ENCODE measurements around the gene BPNT1. TPM values are rescaled to one million over a fixed set of nuclear protein-coding genes. Genes with fewer than 3 reads are reported as not detected.
A peak's percentile ranks its signal among the peaks of the same experiment; 100 is the strongest.
"Not testable (repeated sequence)": the region's sequence is repeated elsewhere in the genome, so short reads cannot be mapped to it uniquely, and the experiment has no call there.

BPNT1 gene
- total and polyA plus RNA-seq, 2 donors = 23.8 to 24.4 TPM

DNA sequence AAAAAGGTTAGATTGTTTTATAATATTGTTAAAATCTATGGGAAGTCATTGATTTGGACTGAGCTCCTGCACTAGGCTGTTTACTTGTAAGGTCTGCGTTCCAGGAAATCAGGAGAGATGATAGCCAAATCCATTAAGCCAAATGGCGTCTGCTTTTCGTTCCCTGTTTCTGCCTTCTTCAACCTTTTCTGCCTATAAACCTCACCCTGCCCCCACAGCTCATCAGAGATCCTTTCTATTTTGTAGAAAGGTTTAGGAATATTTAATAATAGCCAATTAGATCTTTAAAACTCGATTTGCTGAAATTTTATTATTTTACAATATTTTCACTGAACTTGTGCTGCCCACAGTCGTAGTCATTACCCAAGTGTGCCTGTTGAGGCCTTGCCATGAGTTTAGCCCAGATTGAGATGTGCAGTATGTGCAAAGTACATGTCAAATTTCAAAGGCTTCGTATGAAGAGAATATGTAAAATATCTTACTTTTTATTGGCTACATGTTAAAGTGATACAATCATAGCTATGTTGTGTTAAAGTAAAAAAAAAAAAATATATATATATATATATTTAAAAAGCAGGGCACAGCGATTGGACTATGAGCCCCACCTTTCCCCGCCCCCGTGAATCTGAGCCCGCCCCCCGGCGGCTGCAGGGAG lies 3.9 kb upstream of the BPNT1 start:
- Histone ChIP-seq H3K36me3 (ENCODE audit: control insufficient read depth in 2 of 2, insufficient read depth in 2 of 2, low read length in 1 of 2) (peaks cover 0 to 5% of the 10 kb centered on the region in 2 donors), H3K4me3 (ENCODE audit: low read length in 2 of 2) (peak overlapping the region in 1 of 2 donors; percentile 66), H3K27me3 (ENCODE audit: control insufficient read depth in 2 of 2, insufficient read depth in 1 of 2, low read length in 1 of 2) (no peaks in the 10 kb centered on the region), H3K9me3 (ENCODE audit: control insufficient read depth in 2 of 2, insufficient read depth in 1 of 2, low read length in 1 of 2) (no peaks in the 10 kb centered on the region), H3K4me1 (ENCODE audit: control insufficient read depth in 2 of 2, insufficient read depth in 2 of 2, low read length in 2 of 2) (peaks cover 9 to 15% of the 10 kb centered on the region in 2 donors), H3K27ac (ENCODE audit: low read depth in 1 of 2, low read length in 1 of 2) (no peak overlapping the region)
- no peak for DNase-seq (ENCODE audit: low read depth in 6 of 9, low spot score in 9 of 9)
- 43% methylated on average over 12 of the region's 12 CpGs for WGBS

DNA sequence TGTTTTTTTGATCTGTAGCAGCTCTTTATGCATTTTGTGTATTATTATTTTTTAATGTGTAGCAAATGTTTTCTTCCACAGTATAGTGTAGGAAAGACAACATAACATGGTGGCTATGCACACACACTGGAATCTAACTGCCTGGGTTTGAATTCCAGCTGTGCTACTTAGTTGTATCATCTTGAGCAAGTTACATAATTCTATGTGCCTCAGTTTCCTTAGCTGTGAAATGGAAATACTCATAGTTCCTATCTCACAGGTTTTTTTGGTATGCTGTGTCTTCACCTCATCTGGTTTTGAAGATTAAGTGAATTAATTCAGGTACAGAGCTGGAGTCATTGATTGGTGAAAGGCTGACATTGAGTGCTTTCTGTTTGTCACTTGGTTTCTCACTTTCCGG lies 3.1 kb upstream of the BPNT1 start:
- DNase-seq (ENCODE audit: low read depth in 6 of 9, low spot score in 9 of 9) = no peak
- 100% methylated on average over 1 of the region's 1 CpG for WGBS

DNA sequence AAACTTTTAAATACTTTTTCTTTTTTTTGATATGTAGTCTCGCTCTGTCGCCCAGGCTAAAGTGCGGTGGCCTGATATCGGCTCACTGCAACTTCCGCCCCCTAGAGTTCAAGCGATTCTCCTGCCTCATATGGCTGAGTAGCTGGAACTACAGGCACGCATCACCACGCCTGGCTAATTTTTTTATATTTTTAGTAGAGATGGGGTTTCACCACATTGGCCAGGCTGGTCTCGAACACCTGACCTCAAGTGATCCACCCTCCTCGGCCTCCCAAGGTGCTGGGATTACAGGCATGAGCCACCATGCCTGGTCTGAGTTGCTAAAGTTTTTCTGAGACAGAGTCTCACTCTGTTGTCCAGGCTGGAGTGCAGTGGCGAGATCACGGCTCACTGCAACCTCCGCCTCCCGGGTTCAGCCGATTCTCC lies 3.3 kb downstream of the BPNT1 start:
- H3K36me3 ChIP-seq (ENCODE audit: control insufficient read depth in 2 of 2, insufficient read depth in 2 of 2, low read length in 1 of 2); H3K4me3 ChIP-seq (ENCODE audit: low read length in 2 of 2); DNase-seq (ENCODE audit: low read depth in 6 of 9, low spot score in 9 of 9); H3K4me1 ChIP-seq (ENCODE audit: control insufficient read depth in 2 of 2, insufficient read depth in 2 of 2, low read length in 2 of 2); H3K27ac ChIP-seq (ENCODE audit: low read depth in 1 of 2, low read length in 1 of 2); H3K9me3 ChIP-seq (ENCODE audit: control insufficient read depth in 2 of 2, insufficient read depth in 1 of 2, low read length in 1 of 2); H3K27me3 ChIP-seq (ENCODE audit: control insufficient read depth in 2 of 2, insufficient read depth in 1 of 2, low read length in 1 of 2): not testable (repeated sequence)
- WGBS = 98% methylated on average over 15 of the region's 15 CpGs

More for the DNA sequence above, 3.1 kb upstream of the BPNT1 start:
- Histone ChIP-seq H3K27ac (ENCODE audit: low read depth in 1 of 2, low read length in 1 of 2) (no peak overlapping the region), H3K36me3 (ENCODE audit: control insufficient read depth in 2 of 2, insufficient read depth in 2 of 2, low read length in 1 of 2) (peaks cover 0 to 2% of the 10 kb centered on the region in 2 donors), H3K4me3 (ENCODE audit: low read length in 2 of 2) (no peak overlapping the region), H3K9me3 (ENCODE audit: control insufficient read depth in 2 of 2, insufficient read depth in 1 of 2, low read length in 1 of 2) (no peaks in the 10 kb centered on the region), H3K4me1 (ENCODE audit: control insufficient read depth in 2 of 2, insufficient read depth in 2 of 2, low read length in 2 of 2) (peaks cover 9 to 15% of the 10 kb centered on the region in 2 donors), H3K27me3 (ENCODE audit: control insufficient read depth in 2 of 2, insufficient read depth in 1 of 2, low read length in 1 of 2) (no peaks in the 10 kb centered on the region)

DNA sequence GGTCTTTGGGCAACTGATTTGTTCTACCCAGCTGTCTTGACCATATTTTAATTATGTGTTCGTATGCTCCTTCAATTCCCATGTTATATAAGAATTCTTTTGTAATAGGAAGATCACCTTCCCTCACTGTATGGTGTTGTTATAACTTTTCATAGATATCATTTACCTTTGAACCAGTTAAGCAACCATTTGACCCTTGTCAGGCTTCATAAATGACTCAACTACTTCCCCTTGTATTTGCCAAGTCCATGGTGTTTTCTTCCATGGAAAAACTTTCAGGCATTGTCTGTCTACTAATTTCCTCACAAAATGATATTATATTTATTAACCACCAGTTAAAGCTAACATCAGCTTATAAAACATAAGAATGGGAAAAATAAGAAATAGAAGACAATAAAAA lies 5.1 kb downstream of the BPNT1 start:
- DNase-seq (ENCODE audit: low read depth in 6 of 9, low spot score in 9 of 9) = no peak
- H3K9me3 ChIP-seq (ENCODE audit: control insufficient read depth in 2 of 2, insufficient read depth in 1 of 2, low read length in 1 of 2) = no peaks in the 10 kb centered on the region
- H3K27me3 ChIP-seq (ENCODE audit: control insufficient read depth in 2 of 2, insufficient read depth in 1 of 2, low read length in 1 of 2) = no peaks in the 10 kb centered on the region
- 96% methylated on average over 1 of the region's 1 CpG for WGBS
- H3K36me3 ChIP-seq (ENCODE audit: control insufficient read depth in 2 of 2, insufficient read depth in 2 of 2, low read length in 1 of 2) = no peaks in the 10 kb centered on the region
- no peak overlapping the region for H3K27ac ChIP-seq (ENCODE audit: low read depth in 1 of 2, low read length in 1 of 2)
- H3K4me1 ChIP-seq (ENCODE audit: control insufficient read depth in 2 of 2, insufficient read depth in 2 of 2, low read length in 2 of 2) = no peaks in the 10 kb centered on the region
- no peak overlapping the region for H3K4me3 ChIP-seq (ENCODE audit: low read length in 2 of 2)

DNA sequence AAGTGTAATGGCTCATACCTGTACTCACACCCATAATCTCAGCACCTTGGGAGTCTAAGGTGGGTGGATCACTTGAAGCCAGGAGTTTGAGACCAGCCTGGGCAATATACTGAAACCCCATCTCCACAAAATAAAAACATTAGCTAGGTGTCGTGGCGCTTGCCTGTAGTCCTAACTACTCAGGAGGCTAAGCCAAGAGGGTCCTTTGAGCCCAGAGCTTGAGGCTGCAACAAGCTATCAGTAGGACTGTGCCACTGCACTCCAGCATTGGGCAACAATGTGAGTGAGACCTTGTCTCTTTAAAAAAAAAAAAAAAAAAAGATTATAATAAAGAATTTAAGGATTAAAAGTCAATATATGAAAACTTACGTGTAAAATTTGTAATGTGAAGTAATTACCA lies 11.7 kb downstream of the BPNT1 start:
- no peaks in the 10 kb centered on the region for H3K9me3 ChIP-seq (ENCODE audit: control insufficient read depth in 2 of 2, insufficient read depth in 1 of 2, low read length in 1 of 2)
- H3K36me3 ChIP-seq (ENCODE audit: control insufficient read depth in 2 of 2, insufficient read depth in 2 of 2, low read length in 1 of 2) = peaks cover 0 to 12% of the 10 kb centered on the region in 2 donors
- 98% methylated on average over 3 of the region's 3 CpGs for WGBS
- no peaks in the 10 kb centered on the region for H3K4me1 ChIP-seq (ENCODE audit: control insufficient read depth in 2 of 2, insufficient read depth in 2 of 2, low read length in 2 of 2)
- DNase-seq (ENCODE audit: low read depth in 6 of 9, low spot score in 9 of 9) = no peak
- H3K27me3 ChIP-seq (ENCODE audit: control insufficient read depth in 2 of 2, insufficient read depth in 1 of 2, low read length in 1 of 2) = no peaks in the 10 kb centered on the region
- no peak overlapping the region for H3K27ac ChIP-seq (ENCODE audit: low read depth in 1 of 2, low read length in 1 of 2)
- no peak overlapping the region for H3K4me3 ChIP-seq (ENCODE audit: low read length in 2 of 2)

DNA sequence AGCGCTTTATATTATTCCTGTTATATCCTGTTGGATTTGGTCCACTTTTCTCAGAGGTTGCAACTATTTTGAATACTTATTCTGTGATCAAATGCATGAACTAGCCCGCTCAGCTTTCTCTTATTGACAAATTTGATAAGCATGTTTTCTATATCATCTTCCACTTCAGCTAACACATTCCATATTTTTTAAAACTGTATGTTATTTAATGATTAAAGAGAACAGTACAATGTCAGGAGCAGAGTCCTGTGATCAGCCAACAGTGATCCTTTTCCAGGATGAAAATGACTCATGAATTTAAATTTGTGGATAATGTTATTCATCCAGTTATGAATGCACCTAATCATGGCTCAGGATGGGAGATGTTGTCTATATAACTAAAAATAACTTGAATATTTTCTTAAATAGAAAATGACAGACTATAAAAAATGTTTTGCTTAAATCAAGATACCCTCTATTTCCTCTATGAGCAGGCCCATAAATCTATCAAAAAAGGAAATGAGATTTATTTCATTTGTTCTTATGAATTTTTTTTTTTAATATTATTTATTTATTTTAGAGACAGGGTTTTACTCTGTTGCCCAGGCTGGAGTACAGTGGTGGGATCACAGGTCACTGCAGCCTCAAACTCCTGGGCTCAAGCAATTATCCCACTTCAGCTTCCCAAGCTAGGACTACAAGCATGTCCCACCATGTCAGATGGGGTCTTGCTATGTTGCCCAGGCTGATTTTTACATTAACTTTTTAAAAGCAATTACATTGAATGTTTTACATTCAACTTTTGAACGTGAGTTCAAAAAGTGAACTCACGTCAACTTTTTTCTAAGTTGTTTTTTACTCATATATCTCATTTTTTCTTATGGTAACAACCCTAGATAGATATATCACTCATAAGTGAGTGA lies 12.5 kb downstream of the BPNT1 start:
- WGBS = 97% methylated on average over 4 of the region's 4 CpGs
- H3K36me3 ChIP-seq (ENCODE audit: control insufficient read depth in 2 of 2, insufficient read depth in 2 of 2, low read length in 1 of 2) = peaks cover 0 to 17% of the 10 kb centered on the region in 2 donors
- no peak overlapping the region for H3K27ac ChIP-seq (ENCODE audit: low read depth in 1 of 2, low read length in 1 of 2)
- H3K4me3 ChIP-seq (ENCODE audit: low read length in 2 of 2) = no peak overlapping the region
- no peaks in the 10 kb centered on the region for H3K4me1 ChIP-seq (ENCODE audit: control insufficient read depth in 2 of 2, insufficient read depth in 2 of 2, low read length in 2 of 2)
- no peaks in the 10 kb centered on the region for H3K27me3 ChIP-seq (ENCODE audit: control insufficient read depth in 2 of 2, insufficient read depth in 1 of 2, low read length in 1 of 2)
- no peak for DNase-seq (ENCODE audit: low read depth in 6 of 9, low spot score in 9 of 9)
- H3K9me3 ChIP-seq (ENCODE audit: control insufficient read depth in 2 of 2, insufficient read depth in 1 of 2, low read length in 1 of 2) = no peaks in the 10 kb centered on the region

DNA sequence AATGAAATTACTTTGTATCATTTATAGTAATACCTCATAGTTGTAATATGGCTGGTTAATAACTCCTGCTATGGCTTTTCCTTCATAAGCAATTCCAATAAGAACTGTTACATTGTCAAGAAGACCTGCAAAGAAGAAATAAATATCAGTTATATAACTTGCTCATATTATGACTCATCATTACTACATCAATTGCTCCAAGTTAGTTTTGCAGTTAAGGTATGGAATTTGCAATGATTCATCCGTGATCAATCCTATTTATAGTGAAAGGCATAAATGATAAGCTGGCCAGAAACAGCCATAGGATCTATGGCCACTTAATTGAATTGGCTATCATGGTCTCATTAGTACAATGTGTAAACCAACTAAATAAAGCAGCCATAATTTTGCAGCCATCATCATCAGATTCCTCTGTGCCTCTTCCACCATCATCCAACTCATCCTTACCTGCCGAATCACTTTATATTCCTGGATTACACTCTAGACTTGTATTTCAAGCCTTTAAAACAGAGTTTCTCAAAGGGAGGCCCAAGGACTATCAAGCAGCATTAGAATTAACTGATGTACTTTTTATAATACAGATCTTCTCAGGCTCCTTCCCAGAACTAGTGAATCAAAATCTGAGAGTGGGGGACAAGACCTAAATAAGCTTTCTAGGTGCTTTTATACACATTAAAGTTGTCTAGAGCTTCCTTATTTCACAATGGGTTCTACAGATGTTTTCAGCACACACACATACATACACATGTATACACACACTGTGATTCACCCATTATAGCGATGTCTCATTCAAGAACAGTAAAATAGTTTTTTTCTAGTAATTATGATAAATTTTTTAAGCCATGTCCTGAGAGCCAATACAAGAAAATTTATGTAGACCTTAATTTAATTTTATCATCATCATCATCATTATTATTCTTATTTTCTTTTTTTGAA lies 22.1 kb downstream of the BPNT1 start:
- H3K27ac ChIP-seq (ENCODE audit: low read depth in 1 of 2, low read length in 1 of 2) = no peak overlapping the region
- H3K4me1 ChIP-seq (ENCODE audit: control insufficient read depth in 2 of 2, insufficient read depth in 2 of 2, low read length in 2 of 2) = no peaks in the 10 kb centered on the region
- no peaks in the 10 kb centered on the region for H3K9me3 ChIP-seq (ENCODE audit: control insufficient read depth in 2 of 2, insufficient read depth in 1 of 2, low read length in 1 of 2)
- 97% methylated on average over 3 of the region's 3 CpGs for WGBS
- H3K27me3 ChIP-seq (ENCODE audit: control insufficient read depth in 2 of 2, insufficient read depth in 1 of 2, low read length in 1 of 2) = no peaks in the 10 kb centered on the region
- DNase-seq (ENCODE audit: low read depth in 6 of 9, low spot score in 9 of 9) = no peak
- peaks cover 14 to 41% of the 10 kb centered on the region in 2 donors for H3K36me3 ChIP-seq (ENCODE audit: control insufficient read depth in 2 of 2, insufficient read depth in 2 of 2, low read length in 1 of 2)
- H3K4me3 ChIP-seq (ENCODE audit: low read length in 2 of 2) = no peak overlapping the region

DNA sequence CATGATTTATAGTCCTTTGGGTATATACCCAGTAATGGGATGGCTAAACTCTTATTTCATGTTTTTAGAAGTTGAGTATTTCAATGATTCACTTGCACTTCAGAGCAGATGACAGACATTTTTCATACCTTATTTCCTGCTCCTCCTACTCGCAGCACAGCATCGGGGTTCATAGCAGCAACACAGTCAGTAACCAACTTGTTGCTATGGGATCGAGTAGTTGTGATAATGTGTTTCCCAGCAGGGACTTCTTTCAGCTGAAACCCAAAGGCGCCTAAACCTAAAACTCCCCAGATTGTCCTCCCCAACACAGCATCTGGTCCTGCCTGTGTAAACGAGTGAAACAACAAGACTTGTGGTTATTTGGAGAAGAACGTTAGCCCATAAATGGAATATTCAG lies 27.0 kb downstream of the BPNT1 start:
- Histone ChIP-seq H3K9me3 (ENCODE audit: control insufficient read depth in 2 of 2, insufficient read depth in 1 of 2, low read length in 1 of 2) (no peaks in the 10 kb centered on the region), H3K4me1 (ENCODE audit: control insufficient read depth in 2 of 2, insufficient read depth in 2 of 2, low read length in 2 of 2) (no peaks in the 10 kb centered on the region), H3K4me3 (ENCODE audit: low read length in 2 of 2) (no peak overlapping the region), H3K27me3 (ENCODE audit: control insufficient read depth in 2 of 2, insufficient read depth in 1 of 2, low read length in 1 of 2) (no peaks in the 10 kb centered on the region), H3K36me3 (ENCODE audit: control insufficient read depth in 2 of 2, insufficient read depth in 2 of 2, low read length in 1 of 2) (peaks cover 17 to 39% of the 10 kb centered on the region in 2 donors), H3K27ac (ENCODE audit: low read depth in 1 of 2, low read length in 1 of 2) (no peak overlapping the region)
- over 99% methylated on average over 6 of the region's 6 CpGs for WGBS
- no peak for DNase-seq (ENCODE audit: low read depth in 6 of 9, low spot score in 9 of 9)

Measured in thymus (tissue), 11 donors.